Measurements from ENCODE around the gene ZSCAN10.
A peak's percentile ranks its signal among the peaks of the same experiment; 100 is the strongest.

ZSCAN10 gene

GRCh38 chr16:3145660-3146059 lies 46.6 kb upstream of the ZSCAN10 start:
- H3K79me2 ChIP-seq = no peaks in the 10 kb centered on the region
- no peak overlapping the region for H3K27ac ChIP-seq
- no peak overlapping the region for H3K9ac ChIP-seq
- no peak overlapping the region for H3K4me2 ChIP-seq (ENCODE audit: low read length)
- H3K4me1 ChIP-seq = peaks cover 25% of the 10 kb centered on the region
- H3K9me3 ChIP-seq (ENCODE audit: control insufficient read depth, low read length) = no peaks in the 10 kb centered on the region
- H2AFZ ChIP-seq = no peak overlapping the region
- no peaks in the 10 kb centered on the region for H3K36me3 ChIP-seq (ENCODE audit: control insufficient read depth, insufficient read depth, low read length)
- no peaks in the 10 kb centered on the region for H3K27me3 ChIP-seq (ENCODE audit: control insufficient read depth, insufficient read depth, low read length)
- H3K4me3 ChIP-seq (ENCODE audit: low read depth, low read length) = no peak overlapping the region
- TF ChIP-seq, protein P1, sequence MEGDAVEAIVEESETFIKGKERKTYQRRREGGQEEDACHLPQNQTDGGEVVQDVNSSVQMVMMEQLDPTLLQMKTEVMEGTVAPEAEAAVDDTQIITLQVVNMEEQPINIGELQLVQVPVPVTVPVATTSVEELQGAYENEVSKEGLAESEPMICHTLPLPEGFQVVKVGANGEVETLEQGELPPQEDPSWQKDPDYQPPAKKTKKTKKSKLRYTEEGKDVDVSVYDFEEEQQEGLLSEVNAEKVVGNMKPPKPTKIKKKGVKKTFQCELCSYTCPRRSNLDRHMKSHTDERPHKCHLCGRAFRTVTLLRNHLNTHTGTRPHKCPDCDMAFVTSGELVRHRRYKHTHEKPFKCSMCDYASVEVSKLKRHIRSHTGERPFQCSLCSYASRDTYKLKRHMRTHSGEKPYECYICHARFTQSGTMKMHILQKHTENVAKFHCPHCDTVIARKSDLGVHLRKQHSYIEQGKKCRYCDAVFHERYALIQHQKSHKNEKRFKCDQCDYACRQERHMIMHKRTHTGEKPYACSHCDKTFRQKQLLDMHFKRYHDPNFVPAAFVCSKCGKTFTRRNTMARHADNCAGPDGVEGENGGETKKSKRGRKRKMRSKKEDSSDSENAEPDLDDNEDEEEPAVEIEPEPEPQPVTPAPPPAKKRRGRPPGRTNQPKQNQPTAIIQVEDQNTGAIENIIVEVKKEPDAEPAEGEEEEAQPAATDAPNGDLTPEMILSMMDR (IDR thresholded peaks at IDR 0.05) = no peak

GRCh38 chr16:3145151-3145550 lies 46.1 kb upstream of the ZSCAN10 start:
- no peaks in the 10 kb centered on the region for H3K36me3 ChIP-seq (ENCODE audit: control insufficient read depth, insufficient read depth, low read length)
- H3K4me2 ChIP-seq (ENCODE audit: low read length) = peak overlapping the region; percentile 26
- no peaks in the 10 kb centered on the region for H3K27me3 ChIP-seq (ENCODE audit: control insufficient read depth, insufficient read depth, low read length)
- TF ChIP-seq, protein P1 (IDR thresholded peaks at IDR 0.05) = no peak
- H3K4me1 ChIP-seq = peaks cover 25% of the 10 kb centered on the region
- H3K9me3 ChIP-seq (ENCODE audit: control insufficient read depth, low read length) = no peaks in the 10 kb centered on the region
- H3K4me3 ChIP-seq (ENCODE audit: low read depth, low read length) = no peak overlapping the region
- H3K9ac ChIP-seq = no peak overlapping the region
- no peak overlapping the region for H3K27ac ChIP-seq
- no peak overlapping the region for H2AFZ ChIP-seq
- no peaks in the 10 kb centered on the region for H3K79me2 ChIP-seq

DNA sequence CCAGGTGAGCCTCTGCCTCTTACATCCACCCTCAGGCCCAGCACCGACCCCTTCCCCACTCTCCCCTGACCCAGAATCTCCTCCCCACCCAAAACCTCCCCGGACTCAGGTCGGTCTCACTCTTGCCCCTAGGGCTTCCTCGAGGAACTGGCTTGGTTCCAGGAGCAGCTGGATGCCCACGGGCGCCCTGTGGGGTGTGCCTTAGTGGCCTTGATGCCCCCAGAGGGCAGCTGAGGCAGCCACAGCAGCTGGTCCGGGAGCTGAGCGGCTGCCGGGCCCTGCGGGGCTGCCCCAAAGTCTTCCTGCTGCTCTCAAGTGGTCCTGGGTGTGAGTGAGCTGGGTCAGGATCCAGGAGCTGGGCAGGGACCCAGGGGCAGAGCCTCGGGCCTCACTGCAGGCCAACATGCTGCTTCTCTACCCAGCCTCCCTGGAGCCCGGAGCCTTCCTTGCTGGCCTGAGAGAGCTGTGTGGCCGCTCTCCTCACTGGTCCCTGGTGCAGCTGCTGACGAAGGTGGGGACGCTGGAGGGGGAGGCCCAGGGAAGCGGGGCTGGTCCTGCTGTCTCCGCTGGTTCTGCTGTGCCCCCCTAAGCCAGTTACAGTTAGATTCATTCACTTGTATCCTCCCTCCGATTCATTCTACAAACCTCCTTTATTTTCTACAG lies 45.4 kb upstream of the ZSCAN10 start:
- TF ChIP-seq, protein P1 (IDR thresholded peaks at IDR 0.05) = no peak
- H3K27ac ChIP-seq = peak overlapping the region; percentile 84
- no peaks in the 10 kb centered on the region for H3K36me3 ChIP-seq (ENCODE audit: control insufficient read depth, insufficient read depth, low read length)
- H3K79me2 ChIP-seq = no peaks in the 10 kb centered on the region
- no peaks in the 10 kb centered on the region for H3K27me3 ChIP-seq (ENCODE audit: control insufficient read depth, insufficient read depth, low read length)
- peak overlapping the region; percentile 50 for H3K4me2 ChIP-seq (ENCODE audit: low read length)
- no peaks in the 10 kb centered on the region for H3K9me3 ChIP-seq (ENCODE audit: control insufficient read depth, low read length)
- no peak overlapping the region for H3K4me3 ChIP-seq (ENCODE audit: low read depth, low read length)
- no peak overlapping the region for H3K9ac ChIP-seq
- peaks cover 25% of the 10 kb centered on the region for H3K4me1 ChIP-seq
- H2AFZ ChIP-seq = peak overlapping the region; percentile 20

DNA sequence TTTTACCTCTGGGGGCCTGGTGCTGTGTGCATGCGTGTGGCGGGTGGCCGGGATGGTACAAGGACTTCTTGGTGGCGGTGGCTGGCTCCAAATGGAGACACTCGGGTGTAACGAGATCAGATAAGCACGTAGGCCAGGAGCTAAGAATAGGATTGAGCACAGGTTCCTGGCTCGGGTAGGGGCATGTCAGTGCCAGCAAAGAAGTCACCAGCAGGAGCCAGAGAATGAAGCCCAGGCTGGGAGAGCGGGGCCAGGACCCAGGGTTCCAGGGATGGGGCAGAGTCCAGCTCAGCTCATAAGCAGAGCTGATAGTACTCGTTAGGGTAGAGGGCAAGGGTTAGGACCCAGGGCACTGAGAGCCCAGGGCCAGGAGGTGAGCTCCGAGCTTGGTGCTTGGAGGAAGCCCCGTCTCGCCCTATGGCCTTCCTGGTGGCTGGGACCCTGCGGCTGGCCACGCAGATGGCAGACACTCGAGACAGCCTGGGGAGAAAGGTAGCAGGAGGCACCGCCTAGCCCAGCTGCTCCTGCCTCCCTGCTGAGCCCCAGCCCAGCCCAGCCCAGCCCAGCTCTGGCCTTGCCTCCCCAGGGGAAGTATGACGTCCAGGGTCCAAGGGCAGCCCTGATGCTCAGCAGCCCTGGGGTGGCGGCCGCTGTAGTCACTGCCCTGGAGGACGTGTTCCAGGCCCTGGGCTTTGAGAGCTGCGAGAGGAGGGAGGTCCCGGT lies 44.7 kb upstream of the ZSCAN10 start:
- Histone ChIP-seq H3K4me2 (ENCODE audit: low read length) (peak overlapping the region; percentile 50), H3K27me3 (ENCODE audit: control insufficient read depth, insufficient read depth, low read length) (no peaks in the 10 kb centered on the region), H3K27ac (peak overlapping the region; percentile 84), H3K9me3 (ENCODE audit: control insufficient read depth, low read length) (no peaks in the 10 kb centered on the region), H3K79me2 (no peaks in the 10 kb centered on the region), H3K4me3 (ENCODE audit: low read depth, low read length) (no peak overlapping the region), H2AFZ (peak overlapping the region; percentile 72), H3K4me1 (peaks cover 25% of the 10 kb centered on the region), H3K9ac (no peak overlapping the region), H3K36me3 (ENCODE audit: control insufficient read depth, insufficient read depth, low read length) (no peaks in the 10 kb centered on the region)
- TF ChIP-seq, protein P1 (IDR thresholded peaks at IDR 0.05) = no peak

Measured in parathyroid adenoma (tissue), 2 donors.